HG03378 (cell line): ENCODE measurements around the gene HYI.

Source experiments
- ATAC-seq: cut with Tn5 transposase; IDR thresholded peaks from one replicate; pipeline ENCODE4 v1.9.1; 2021; ENCODE audit warnings: mild to moderate bottlenecking, moderate library complexity; ENCODE audit not compliant: unreplicated experiment

The HYI gene

GRCh38 chr1:43445606-43446387, 7.9 kb downstream of the HYI start:
- ATAC-seq: no peak

GRCh38 chr1:43444836-43445235, 8.9 kb downstream of the HYI start:
- no peak for ATAC-seq

- ATAC-seq: no peak
Observed at GRCh38 chr1:43444151-43444828, 9.4 kb downstream of the HYI start.

DNA sequence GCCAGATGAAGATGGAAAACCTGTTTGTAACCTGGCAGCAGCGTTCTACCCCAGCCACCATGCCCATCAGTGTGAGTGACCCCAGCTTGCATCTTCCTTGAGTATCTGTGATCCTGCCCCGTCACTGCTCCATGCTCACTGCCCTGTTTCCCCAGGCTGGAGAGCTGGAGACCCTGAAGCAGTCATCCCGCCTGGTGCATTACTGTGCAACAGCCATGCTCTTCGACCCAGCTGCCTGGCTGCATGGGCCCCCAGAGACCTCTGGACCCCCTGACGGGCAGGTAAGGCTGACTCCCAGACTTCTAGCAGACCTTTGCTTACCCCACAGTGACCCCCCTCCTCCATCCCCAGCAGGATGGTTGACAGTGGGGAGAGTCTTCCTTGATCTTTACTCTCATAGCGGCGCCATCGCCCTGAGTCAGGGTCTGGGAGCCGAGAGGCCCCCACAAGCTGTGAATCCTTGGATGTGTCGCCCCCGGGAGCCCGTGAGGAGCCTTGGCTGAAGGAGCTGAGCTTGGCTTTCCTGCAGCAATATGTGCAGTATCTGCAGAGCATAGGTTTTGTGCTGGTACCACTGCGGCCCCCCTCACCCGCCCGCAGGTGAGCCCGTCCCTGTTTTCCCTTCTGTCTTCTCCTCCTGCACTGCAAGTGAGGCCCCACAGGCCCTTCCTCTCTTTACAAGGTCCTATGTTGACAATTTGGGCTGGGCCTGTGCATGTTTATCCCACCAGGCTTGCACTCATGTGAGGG, 10.4 kb downstream of the HYI start:
- no peak for ATAC-seq

- ATAC-seq: no peak
Observed at GRCh38 chr1:43442756-43443155, 11.0 kb downstream of the HYI start.

GRCh38 chr1:43441894-43442637, 11.7 kb downstream of the HYI start:
- ATAC-seq: no peak

- no peak for ATAC-seq
Observed at GRCh38 chr1:43441166-43441893, 12.4 kb downstream of the HYI start.

DNA sequence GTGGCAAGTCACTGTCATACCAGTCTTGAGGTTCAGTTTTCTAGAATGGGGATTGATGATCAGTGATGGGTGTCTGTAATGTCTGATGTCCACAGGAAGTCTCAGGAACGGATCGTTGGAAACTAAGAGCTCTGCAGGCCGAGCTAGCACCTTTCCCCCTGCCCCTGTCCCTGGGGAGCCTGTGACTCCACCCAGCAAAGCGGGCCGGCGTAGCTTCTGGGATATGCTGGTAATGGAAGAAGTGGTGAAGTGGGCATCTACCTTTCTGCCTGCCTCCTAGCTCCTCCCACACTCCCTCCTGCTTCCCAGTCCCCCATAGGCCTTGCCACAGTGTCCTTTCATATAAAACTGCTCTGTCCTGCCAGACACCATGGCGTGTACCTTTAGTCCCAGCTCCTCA, 13.4 kb downstream of the HYI start:
- no peak for ATAC-seq

DNA sequence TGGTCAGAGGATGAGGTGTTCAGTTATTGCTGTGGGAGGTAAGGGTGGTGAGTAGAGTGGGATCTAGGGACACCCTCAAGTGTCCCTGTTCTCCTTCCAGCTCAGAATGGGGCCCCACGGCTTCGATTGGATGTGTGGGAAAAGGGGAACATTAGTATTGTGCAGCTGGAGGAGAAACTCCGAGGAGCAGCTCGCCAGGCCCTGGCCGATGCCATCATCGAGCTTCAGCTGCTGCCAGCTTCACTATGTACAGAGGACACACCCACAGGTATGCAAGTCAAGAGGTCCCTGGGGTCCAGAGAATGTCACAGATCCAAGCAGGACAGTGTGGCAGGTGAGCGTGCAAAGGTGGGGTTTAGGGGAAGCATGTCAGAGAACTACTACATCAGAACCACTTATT, 13.9 kb downstream of the HYI start:
- no peak for ATAC-seq

GRCh38 chr1:43438953-43439581, 14.7 kb downstream of the HYI start:
- no peak for ATAC-seq

DNA sequence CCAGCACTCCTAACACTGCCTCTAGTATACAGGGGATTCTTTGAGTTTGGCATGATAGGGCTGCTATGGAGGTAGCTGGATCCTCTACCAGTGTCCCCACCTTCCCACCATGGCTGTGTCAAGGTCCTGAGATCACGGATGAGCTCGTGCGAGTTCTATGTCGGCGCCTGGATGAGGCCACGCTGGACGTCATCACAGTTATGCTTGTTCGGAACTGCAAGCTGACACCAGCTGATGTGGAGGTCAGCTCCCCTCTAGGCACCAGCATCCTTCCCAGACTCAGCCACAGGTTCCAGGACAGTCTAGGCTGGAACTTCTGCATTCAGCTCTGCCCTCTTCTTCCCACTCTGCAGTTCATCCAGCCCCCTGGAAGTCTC, 15.2 kb downstream of the HYI start:
- ATAC-seq: no peak

DNA sequence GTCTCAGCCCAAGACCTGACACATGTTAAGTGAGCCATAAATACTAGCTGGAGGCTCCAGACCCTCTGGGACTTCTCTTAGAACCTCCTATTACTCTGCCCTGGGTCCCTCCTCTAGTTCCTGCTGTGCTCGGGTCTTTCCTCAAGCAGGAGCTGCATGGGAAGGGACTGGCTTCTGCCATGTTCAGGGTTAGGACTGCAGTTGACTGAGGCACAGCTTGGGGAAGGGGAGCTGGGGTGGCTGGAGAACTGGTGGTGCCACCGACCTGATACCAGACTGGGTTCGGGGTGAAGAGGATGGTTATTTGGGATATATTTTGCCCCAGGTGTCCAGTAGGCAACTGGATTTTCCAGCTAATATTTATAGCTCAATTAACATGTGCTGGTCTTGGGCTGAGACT, 15.7 kb downstream of the HYI start:
- ATAC-seq: no peak

DNA sequence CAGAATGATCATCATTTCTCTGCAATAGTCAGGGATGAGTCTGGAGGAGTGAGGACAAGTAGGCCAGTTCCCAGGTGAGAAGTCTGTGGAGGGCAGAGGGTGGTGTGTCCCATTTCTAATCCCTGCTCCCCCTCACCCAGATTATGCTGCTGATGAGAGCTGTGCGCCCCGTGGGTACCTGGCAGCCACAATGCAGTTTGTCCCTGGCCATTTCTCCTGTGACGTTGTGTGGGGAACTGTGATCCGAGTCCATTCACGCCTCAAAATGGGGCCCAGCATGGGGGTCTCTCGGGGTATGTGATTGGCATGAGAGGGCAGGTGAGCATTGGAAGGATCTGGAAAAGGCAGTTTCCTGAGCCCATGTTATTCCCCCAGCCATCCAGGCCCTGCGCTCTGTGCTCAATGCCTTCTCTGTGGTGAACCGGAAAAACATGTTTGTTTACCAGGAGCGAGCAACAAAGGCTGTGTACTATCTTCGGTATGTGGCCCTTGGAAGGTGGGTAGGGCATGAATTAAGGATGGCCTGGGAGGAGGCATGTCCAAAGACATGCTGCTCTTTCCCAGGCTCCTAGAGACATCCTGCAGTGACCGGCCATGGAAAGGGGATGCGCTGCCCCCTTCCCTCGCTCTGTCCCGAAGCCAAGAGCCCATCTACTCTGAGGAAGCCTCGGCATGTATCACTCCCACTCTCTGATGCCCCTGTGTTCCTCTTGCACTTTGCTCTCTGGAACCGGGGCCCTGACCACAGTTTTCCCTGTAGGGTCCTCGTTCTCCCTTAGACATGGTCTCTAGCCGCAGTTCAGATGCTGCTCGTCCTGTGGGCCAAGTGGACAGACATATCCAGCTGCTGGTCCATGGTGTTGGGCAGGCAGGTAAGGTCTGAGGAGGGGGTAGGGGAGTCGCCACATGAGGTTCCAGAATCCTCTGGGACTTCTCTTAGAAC, 16.4 kb downstream of the HYI start:
- ATAC-seq: no peak

- no peak for ATAC-seq
Observed at GRCh38 chr1:43436371-43436770, 17.4 kb downstream of the HYI start.

GRCh38 chr1:43435146-43436145, 18.3 kb downstream of the HYI start:
- no peak for ATAC-seq

GRCh38 chr1:43434256-43434655, 19.5 kb downstream of the HYI start:
- ATAC-seq: no peak

DNA sequence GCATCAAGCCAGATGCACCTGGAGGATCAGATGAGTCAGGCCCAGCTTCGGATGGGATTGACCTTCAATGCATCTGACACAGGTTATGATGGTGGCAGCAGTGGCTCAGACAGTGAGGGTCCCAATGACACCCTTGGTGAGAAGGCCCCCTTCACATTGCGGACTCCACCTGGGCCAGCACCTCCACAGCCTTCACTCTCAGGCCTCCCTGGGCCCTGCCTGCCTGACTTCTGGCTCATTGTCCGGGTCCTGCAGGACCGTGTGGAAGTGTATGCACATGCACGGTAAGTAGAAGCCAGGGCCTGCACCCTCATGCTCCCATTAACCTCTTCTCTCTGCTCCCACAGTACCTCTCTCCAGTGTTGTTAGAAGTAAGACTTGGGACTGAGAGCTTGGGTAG, 20.8 kb downstream of the HYI start:
- ATAC-seq: no peak
